Measurements from ENCODE around the gene SPRR1B.
"Not testable (repeated sequence)": the region's sequence is repeated elsewhere in the genome, so short reads cannot be mapped to it uniquely, and the experiment has no call there.

The SPRR1B gene

GRCh38 chr1:153040950-153041631 is 10.1 kb downstream of the SPRR1B start, which contains the start of gene SPRR2D:
Gene SPRR2D, minus strand, starts transcription at chr1:153041120. Its CDS starts 774 bp downstream, at chr1:153040346.
- no peak within 1 kb of the TSS for H3K4me3 ChIP-seq (ENCODE audit: low read depth, low read length)
- DNase-seq (ENCODE audit: low read depth), result no peak
- TF ChIP-seq, protein P1, sequence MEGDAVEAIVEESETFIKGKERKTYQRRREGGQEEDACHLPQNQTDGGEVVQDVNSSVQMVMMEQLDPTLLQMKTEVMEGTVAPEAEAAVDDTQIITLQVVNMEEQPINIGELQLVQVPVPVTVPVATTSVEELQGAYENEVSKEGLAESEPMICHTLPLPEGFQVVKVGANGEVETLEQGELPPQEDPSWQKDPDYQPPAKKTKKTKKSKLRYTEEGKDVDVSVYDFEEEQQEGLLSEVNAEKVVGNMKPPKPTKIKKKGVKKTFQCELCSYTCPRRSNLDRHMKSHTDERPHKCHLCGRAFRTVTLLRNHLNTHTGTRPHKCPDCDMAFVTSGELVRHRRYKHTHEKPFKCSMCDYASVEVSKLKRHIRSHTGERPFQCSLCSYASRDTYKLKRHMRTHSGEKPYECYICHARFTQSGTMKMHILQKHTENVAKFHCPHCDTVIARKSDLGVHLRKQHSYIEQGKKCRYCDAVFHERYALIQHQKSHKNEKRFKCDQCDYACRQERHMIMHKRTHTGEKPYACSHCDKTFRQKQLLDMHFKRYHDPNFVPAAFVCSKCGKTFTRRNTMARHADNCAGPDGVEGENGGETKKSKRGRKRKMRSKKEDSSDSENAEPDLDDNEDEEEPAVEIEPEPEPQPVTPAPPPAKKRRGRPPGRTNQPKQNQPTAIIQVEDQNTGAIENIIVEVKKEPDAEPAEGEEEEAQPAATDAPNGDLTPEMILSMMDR (conservative IDR thresholded peaks at IDR 0.05; ENCODE audit: low read depth, low read length), result no peak

GRCh38 chr1:153049211-153049610 is 18.2 kb downstream of the SPRR1B start:
- DNase-seq (ENCODE audit: low read depth), result no peak
- no peak overlapping the region for H3K4me3 ChIP-seq (ENCODE audit: low read depth, low read length)
- TF ChIP-seq, protein P1 (conservative IDR thresholded peaks at IDR 0.05; ENCODE audit: low read depth, low read length), result no peak

- not testable (repeated sequence) for H3K4me3 ChIP-seq (ENCODE audit: low read depth, low read length); DNase-seq (ENCODE audit: low read depth)
These were observed 25.1 kb downstream of the SPRR1B start for GRCh38 chr1:153056111-153056510.

GRCh38 chr1:153057375-153057774 is 26.4 kb downstream of the SPRR1B start, which contains the start of gene SPRR2A:
Gene SPRR2A, minus strand, starts transcription at chr1:153057512. Its CDS starts 777 bp downstream, at chr1:153056735.
- TF ChIP-seq, protein P1 (conservative IDR thresholded peaks at IDR 0.05; ENCODE audit: low read depth, low read length), result no peak
- no peak for DNase-seq (ENCODE audit: low read depth)
- no peak within 1 kb of the TSS for H3K4me3 ChIP-seq (ENCODE audit: low read depth, low read length)

DNA sequence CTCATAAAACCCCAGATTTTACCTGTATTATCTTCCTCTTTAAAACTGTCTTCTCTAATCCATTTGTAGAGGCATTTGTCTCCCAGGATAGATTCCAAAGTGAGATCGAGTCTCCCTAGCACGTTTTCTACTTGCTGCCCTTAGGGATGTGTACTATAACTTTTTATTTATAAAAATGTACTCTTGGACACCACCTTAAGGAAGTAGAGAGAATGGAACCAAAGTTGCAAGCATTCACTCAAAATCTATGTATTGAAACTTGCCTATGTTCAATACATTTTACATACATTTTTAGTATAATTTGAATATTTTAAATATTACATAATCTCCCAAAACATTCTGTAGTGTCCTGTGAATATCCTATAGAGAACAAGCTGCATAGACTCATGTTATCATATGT is 27.2 kb downstream of the SPRR1B start:
- DNase-seq (ENCODE audit: low read depth), result no peak

DNA sequence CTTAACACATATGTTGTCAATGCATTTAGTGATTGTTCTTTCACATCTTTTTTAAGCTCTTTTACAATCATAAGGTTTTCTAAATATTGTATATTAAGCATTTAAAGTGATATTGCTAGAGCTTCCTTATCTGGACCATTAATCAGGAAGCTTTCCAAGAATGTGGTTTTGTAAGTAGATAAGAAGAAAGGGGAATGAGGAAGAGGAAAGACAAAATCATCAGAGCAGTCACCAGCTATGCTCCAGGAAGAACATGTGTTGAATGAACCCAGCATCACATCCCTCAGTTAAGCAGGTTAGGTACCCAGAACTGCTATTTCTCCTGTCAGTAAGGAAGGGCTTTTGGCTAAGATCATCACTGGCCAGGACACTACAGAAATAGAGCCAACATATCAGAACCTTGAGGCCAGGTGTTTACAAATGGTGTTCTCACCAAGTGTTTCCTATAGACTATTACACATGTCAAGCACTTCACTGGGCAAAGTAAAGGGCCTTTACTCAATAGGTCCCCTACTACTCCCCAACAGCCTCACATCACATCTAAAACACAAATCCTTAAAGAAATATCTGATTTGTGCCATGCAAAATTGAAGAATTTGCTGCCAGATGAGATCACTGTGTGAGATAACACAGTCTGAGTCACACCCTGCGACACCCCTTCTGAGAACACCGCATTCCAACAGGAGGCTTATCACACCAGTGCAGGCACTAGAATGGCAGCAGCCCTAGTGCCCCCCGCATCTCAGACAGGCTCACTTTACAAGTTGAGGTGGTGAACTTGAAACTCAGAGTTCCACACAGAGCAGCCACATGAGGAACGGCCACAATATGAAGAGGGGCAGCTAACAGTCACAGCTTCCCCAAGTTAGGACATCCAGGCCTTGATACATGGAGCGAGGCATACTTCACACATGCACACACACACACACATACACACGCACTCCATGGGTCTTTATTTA is 28.1 kb downstream of the SPRR1B start:
- no peak for DNase-seq (ENCODE audit: low read depth)
- TF ChIP-seq, protein P1 (conservative IDR thresholded peaks at IDR 0.05; ENCODE audit: low read depth, low read length), result no peak
- H3K4me3 ChIP-seq (ENCODE audit: low read depth, low read length), result no peak overlapping the region

More for the DNA sequence above, 27.2 kb downstream of the SPRR1B start:
- H3K4me3 ChIP-seq (ENCODE audit: low read depth, low read length), result no peak overlapping the region
- TF ChIP-seq, protein P1 (conservative IDR thresholded peaks at IDR 0.05; ENCODE audit: low read depth, low read length), result no peak

GRCh38 chr1:153070243-153070642 is 39.2 kb downstream of the SPRR1B start:
- no peak for DNase-seq (ENCODE audit: low read depth)
- TF ChIP-seq, protein P1 (conservative IDR thresholded peaks at IDR 0.05; ENCODE audit: low read depth, low read length), result no peak

More at GRCh38 chr1:153070243-153070642, 39.2 kb downstream of the SPRR1B start:
- no peak overlapping the region for H3K4me3 ChIP-seq (ENCODE audit: low read depth, low read length)
